Activated naive CD4-positive, alpha-beta T cell treated with Interleukin-2 at 50 U/mL for 16 hours (primary cell): Measurements from ENCODE around the gene AKT1S1.

ENCODE experiments used
- DNase-seq: peaks from one replicate; pipeline ENCODE4 v3.0.0-alpha.2; 2020

Gene AKT1S1

GRCh38 chr19:49866933-49867782 lies 10.0 kb downstream of the AKT1S1 start, which contains the start of gene PNKP:
Gene PNKP, minus strand, starts transcription at chr19:49867576. Its CDS starts 372 bp downstream, at chr19:49867204.
- DNase-seq = peak; percentile 87

GRCh38 chr19:49864890-49865289 lies 12.3 kb downstream of the AKT1S1 start:
- DNase-seq = no peak

GRCh38 chr19:49863935-49864320 lies 13.2 kb downstream of the AKT1S1 start:
- no peak for DNase-seq

DNA sequence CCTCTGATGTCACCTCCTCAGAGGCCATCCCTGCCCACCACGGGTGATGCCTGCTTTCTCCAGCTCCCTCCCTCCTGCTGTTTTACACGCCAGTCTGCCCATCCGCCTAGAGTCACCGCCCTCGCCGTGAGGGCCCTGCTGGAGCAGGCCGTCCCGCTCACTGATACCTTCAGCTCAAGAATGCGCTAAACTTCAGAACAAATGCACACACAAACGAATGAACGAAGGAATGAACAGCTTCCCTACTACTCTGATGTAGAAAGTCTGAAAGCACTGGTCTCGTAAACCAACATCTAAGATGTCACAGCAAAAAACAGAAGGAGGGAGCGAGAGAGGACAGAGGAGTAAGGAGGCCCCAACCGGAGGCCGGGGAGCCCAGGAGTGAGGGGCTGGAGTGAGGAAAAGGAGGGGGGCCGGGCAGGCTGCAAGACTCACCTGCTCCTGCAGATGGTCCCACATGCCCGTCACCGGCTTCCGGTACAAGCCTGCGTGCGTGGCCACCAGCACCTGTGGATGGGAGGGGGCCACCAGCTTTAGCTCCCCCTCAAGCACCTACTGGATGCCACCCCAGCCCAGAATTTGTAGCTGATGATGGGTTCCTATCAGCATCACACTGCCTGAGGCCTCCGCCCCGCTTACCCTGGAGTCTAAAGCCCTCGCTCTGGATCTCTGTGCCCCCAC lies 13.8 kb downstream of the AKT1S1 start:
- no peak for DNase-seq

- DNase-seq = no peak
Observed at GRCh38 chr19:49862391-49863253, 14.5 kb downstream of the AKT1S1 start.

DNA sequence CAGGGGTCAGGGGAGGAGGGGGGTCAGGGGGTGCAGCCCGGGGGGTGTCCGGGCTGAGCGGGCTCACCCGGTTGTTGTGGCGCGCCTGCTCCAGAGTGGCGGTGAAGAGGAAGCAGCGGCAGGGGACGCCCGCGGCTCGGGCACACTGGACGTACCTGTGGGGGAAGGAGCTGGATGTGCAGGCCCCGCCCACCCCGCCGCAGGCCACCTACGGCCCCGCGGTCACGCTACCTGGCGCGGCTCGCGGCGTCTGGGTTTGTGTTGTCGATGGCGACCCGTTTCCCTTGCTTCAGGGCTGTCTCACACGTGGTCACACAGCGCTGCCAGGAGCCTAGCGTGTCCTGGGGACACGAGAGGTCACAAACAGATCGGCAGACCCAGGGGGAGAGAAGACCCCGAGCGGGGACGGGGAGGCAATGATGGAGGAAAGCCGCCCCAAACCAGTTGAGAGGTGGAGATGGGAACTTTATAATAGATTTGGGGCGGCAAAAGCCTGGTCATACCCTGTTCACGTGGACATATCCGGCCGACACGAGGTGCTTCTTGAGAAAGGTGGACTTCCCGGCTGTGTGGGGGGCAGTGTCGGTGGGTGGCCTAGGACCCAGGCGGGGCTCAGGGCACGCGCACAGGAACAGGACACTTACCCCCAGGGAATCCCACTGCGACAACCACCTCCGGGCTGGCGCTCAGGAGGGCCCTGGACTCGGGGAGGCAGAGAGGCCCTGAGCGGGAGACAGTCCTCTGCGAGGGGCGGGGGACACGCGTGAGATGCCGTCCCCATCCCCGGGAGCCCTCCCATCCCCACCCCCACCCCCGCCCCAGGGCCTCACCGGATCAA lies 15.4 kb downstream of the AKT1S1 start:
- DNase-seq = no peak

DNA sequence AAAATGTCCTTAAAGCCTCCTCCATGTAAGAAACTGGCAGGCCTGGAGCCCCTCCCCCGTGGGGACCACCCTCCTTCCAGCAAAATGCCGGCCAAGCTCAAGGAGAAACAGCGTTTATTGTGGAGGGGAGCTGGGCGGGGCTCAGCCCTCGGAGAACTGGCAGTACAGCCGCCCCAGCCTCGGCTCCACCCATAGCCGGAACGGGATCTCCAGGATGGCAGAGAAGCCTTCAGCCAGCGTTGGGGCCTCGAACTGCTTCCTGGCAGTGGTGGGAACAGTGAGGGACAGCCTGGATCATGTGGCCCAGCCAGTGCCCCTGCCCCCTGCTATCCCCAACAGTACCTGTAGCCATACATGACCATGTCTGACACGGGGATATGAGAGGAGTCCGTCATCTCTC lies 16.0 kb downstream of the AKT1S1 start:
- DNase-seq = no peak

- DNase-seq = no peak
Observed at GRCh38 chr19:49860336-49861102, 16.6 kb downstream of the AKT1S1 start.

GRCh38 chr19:49859682-49860335 lies 17.3 kb downstream of the AKT1S1 start:
- no peak for DNase-seq

GRCh38 chr19:49858088-49858985 lies 18.8 kb downstream of the AKT1S1 start:
- DNase-seq = no peak

DNA sequence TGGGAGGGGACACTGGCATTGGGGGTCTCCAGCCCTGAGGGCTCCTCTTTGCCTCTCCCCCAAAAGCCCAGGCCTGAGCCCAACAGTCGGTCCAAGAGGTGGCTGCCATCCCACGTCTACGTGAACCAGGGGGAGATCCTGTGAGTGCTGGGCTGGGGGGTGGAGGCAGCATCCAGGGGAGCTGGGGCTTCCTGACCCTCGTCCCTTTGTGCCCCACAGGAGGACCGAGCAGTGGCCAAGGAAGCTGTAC lies 19.4 kb downstream of the AKT1S1 start:
- DNase-seq = no peak

GRCh38 chr19:49857061-49857837 lies 19.9 kb downstream of the AKT1S1 start:
- DNase-seq = no peak

DNA sequence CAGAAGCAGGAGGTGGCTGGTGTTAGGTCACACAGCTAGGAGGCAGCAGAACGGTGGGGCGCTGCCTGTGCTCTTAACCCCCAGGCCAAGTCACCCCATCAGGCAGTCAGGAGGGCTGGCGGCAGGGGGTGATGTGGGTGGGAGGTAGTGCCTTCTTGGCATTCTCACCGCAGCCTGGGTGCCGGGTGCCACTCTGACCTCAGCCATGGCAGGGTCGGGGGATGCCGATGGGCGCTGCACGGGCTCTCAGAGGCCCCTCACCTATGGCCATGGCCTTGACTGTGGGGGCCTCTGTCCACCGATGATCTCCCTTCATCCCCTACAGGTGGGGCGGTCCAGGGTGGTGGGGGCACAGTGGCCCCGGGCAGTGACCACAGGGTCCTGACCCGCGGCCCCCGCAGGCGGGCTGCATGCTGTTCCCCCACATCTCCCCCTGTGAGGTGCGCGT lies 20.6 kb downstream of the AKT1S1 start:
- no peak for DNase-seq

GRCh38 chr19:49855676-49856573 lies 21.2 kb downstream of the AKT1S1 start:
- DNase-seq = no peak

GRCh38 chr19:49855277-49855675 lies 21.9 kb downstream of the AKT1S1 start:
- no peak for DNase-seq

DNA sequence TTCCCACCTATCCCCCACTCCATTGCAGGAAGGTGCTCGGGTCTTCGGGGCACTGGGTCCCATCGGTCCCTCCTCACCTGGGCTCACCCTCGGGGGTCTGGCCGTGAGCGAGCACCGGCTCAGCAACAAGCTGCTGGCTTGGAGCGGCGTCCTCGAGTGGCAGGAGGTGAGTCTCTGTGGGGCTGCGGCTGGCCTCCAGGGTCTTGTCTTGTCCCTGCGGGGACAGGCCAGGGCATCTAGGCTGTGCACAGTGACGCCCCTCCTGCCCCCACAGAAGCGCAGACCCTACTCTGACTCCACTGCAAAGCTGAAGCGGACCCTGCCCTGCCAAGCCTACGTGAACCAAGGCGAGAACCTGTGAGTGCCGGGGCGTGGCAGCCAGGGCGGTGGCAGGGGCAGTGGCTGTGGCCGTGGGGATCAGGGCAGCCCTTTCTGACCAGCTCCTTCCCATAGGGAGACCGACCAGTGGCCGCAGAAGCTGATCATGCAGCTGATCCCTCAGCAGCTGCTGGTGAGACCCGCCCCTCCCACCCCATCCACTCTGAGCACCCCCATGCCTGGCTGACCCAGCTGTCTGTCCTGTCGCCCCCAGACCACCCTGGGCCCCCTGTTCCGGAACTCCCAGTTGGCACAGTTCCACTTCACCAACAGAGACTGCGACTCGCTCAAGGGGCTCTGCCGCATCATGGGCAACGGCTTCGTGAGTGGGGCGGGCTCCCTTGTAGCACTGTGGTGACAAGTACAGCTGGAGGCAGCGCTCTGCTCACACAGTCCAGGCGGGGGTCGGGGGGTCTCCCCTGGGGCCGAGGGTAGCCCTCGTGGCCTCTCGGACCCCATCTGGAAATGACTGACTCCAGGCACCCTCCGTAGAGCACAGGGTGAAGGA lies 22.5 kb downstream of the AKT1S1 start:
- no peak for DNase-seq

GRCh38 chr19:49853852-49854377 lies 23.2 kb downstream of the AKT1S1 start:
- no peak for DNase-seq
